Thyroid gland (tissue), 4 donors: ENCODE data around the gene ITPRID2. TPM values are rescaled to one million over a fixed set of nuclear protein-coding genes. Genes with fewer than 3 reads are reported as not detected.
A peak's percentile ranks its signal among the peaks of the same experiment; 100 is the strongest.

Source experiments
- DNase-seq, 2 donors: peaks; one replicate each; pipeline ENCODE4 v3.0.0-alpha.2; 2019
- H3K27ac ChIP-seq, 3 donors: fragments of 200-600 bp; sonication (generic); 1 replicate in 2 of 3; 2 replicates in 1 of 3; pipeline ENCODE4 v1.5.1; 2016 to 2019; ENCODE audit warnings: mild to moderate bottlenecking in 1 of 3, moderate library complexity in 1 of 3
- H3K27me3 ChIP-seq: fragments of 200-600 bp; sonication (generic); one replicate; pipeline ENCODE4 v1.5.1; 2019
- H3K36me3 ChIP-seq, 2 donors: fragments of 200-600 bp; sonication (generic); one replicate each; pipeline ENCODE4 v1.5.1; 2016 to 2019
- H3K4me1 ChIP-seq, 2 donors: fragments of 200-600 bp; sonication (generic); one replicate each; pipeline ENCODE4 v1.5.1; 2017 to 2019
- H3K4me3 ChIP-seq, 3 donors: fragments of 200-600 bp; sonication (generic); replicated peaks in 1 of 3; 1 replicate in 2 of 3; 2 replicates in 1 of 3; pipeline ENCODE4 v1.5.1; 2016; ENCODE audit warnings: mild to moderate bottlenecking in 1 of 3
- H3K9me3 ChIP-seq: fragments of 200-600 bp; sonication (generic); one replicate; pipeline ENCODE4 v1.5.1; 2017
- POLR2A ChIP-seq, 2 donors: fragments of 450-650 bp; IDR thresholded peaks; one replicate each; pipeline ENCODE4 v1.6.1; 2017; ENCODE audit warnings: antibody characterized with exemption in 2 of 2, mild to moderate bottlenecking in 2 of 2, moderate library complexity in 1 of 2
- WGBS, 2 donors: methylation state at CpG; one replicate each; pipeline ENCODE4 v1.1.5; 2017; 5-methylcytosine and 5-hydroxymethylcytosine counted together
- intact Hi-C: fragments of 100-400 bp; cut with DNase I; formaldehyde crosslinking; loops from one replicate; pipeline ENCODE4 v1.15.1; 2023
- total RNA-seq, 4 donors: library from RNA; depleted of rRNA; stranded (reverse); fragments of >200 nt; gene quantifications; one replicate each; pipeline ENCODE4 v1.2.3, GENCODE V29; 2016
- TF ChIP-seq, protein P1 (sequence below), 6 experiments: fragments of 200-600 bp in 3 of 6; fragments of 450-650 bp in 3 of 6; sonication (generic) in 3 of 6; IDR thresholded peaks; one replicate each; pipeline ENCODE4 v1.5.1; 2016 to 2019; ENCODE audit warnings: antibody characterized with exemption in 6 of 6, mild to moderate bottlenecking in 2 of 6, inconsistent platforms in 1 of 6, moderate library complexity in 1 of 6

ITPRID2 gene
- total RNA-seq, 4 donors from 2014 or later, result 103 to 199 (median 143) TPM

- Histone ChIP-seq H3K36me3 (no peaks in the 10 kb centered on the region), H3K27me3 (no peaks in the 10 kb centered on the region), H3K27ac (no peak overlapping the region), H3K4me1 (no peaks in the 10 kb centered on the region), H3K9me3 (no peaks in the 10 kb centered on the region), H3K4me3 (no peak overlapping the region)
- DNase-seq, result no peak
- intact Hi-C loops, result no loop called here
- TF ChIP-seq POLR2A (IDR thresholded peaks at IDR 0.05), result no peak
- TF ChIP-seq, protein P1, sequence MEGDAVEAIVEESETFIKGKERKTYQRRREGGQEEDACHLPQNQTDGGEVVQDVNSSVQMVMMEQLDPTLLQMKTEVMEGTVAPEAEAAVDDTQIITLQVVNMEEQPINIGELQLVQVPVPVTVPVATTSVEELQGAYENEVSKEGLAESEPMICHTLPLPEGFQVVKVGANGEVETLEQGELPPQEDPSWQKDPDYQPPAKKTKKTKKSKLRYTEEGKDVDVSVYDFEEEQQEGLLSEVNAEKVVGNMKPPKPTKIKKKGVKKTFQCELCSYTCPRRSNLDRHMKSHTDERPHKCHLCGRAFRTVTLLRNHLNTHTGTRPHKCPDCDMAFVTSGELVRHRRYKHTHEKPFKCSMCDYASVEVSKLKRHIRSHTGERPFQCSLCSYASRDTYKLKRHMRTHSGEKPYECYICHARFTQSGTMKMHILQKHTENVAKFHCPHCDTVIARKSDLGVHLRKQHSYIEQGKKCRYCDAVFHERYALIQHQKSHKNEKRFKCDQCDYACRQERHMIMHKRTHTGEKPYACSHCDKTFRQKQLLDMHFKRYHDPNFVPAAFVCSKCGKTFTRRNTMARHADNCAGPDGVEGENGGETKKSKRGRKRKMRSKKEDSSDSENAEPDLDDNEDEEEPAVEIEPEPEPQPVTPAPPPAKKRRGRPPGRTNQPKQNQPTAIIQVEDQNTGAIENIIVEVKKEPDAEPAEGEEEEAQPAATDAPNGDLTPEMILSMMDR (IDR thresholded peaks at IDR 0.05), result no peak
- WGBS, 2 donors, result 70 to 71% methylated on average over 4 of the region's 4 CpGs
Measured at GRCh38 chr2:181886192-181886591, 5.3 kb upstream of the ITPRID2 start.

DNA sequence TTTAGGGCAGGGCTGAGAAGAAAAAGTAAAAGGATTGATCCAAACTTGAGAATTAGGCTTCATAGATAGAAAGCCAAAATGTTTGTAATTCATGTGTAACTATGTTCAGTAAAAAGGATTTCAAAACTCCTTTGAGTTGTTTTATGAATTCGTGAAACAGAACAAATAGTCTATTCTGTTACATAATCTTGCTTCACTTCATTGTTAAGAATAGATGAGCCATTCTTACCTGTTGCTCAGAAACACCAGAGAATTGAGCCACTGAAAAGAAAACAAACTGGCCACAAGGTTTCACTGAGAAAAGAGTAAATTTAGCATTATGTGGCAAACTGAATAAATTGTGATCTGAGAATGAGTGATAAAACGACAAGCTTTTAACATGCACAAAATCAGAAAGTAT is 4.5 kb upstream of the ITPRID2 start:
- Histone ChIP-seq H3K4me1 (no peaks in the 10 kb centered on the region), H3K4me3 (no peak overlapping the region), H3K27ac (no peak overlapping the region), H3K36me3 (no peaks in the 10 kb centered on the region), H3K27me3 (no peaks in the 10 kb centered on the region), H3K9me3 (no peaks in the 10 kb centered on the region)
- no peak for TF ChIP-seq POLR2A (IDR thresholded peaks at IDR 0.05)
- TF ChIP-seq, protein P1 (IDR thresholded peaks at IDR 0.05), result no peak
- intact Hi-C loops, result no loop called here
- no peak for DNase-seq
- WGBS, 2 donors, result 53 to 61% methylated on average over 2 of the region's 2 CpGs

DNA sequence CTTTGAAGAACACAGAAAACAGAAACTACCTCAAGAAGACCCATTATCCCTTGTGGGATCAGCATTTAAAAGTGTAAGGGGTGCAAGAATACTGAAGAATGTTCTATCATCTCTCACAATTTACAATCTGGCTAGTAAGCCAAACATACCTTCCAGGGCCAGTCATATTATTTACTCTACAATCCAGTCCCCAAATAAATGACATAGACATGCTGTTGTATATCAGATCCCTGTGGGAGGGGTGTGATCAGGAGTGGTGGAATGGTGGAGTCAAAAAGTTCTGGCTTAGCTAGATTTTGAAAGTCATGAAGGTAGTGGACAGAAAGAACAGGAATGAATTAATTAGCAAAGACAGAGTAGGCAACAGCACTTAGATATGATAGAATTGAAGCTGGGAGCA is 1.8 kb upstream of the ITPRID2 start:
- TF ChIP-seq POLR2A (IDR thresholded peaks at IDR 0.05), result no peak
- TF ChIP-seq, protein P1 (IDR thresholded peaks at IDR 0.05), result no peak
- no peaks in the 10 kb centered on the region for H3K36me3 ChIP-seq
- no peaks in the 10 kb centered on the region for H3K9me3 ChIP-seq
- intact Hi-C loops, result no loop called here
- no peak overlapping the region for H3K4me3 ChIP-seq
- no peak for DNase-seq
- peaks cover 9 to 14% of the 10 kb centered on the region in 2 donors for H3K4me1 ChIP-seq
- no peak overlapping the region for H3K27ac ChIP-seq
- H3K27me3 ChIP-seq, result no peaks in the 10 kb centered on the region

DNA sequence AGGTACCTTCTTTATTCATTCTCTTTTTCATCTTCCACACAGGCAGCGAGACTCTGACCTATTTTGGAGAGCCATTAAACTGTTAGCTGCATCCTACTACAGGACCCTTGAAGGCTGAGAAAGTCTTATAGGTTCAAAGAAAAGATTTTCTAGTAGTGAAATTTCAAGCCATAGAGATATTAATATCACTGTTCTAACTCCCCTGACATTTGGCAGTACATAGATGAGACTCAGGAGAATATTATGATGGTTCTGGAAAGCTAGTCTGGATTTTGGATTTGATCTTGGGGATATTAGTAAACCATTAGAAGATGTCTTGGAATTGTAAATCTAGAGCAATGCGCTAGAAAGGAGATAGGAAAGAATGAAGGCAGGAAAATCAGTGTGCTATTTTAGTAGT is 1.3 kb upstream of the ITPRID2 start:
- no peak for TF ChIP-seq POLR2A (IDR thresholded peaks at IDR 0.05)
- TF ChIP-seq, protein P1 (IDR thresholded peaks at IDR 0.05), result no peak
- intact Hi-C loops, result no loop called here
- H3K36me3 ChIP-seq, result no peaks in the 10 kb centered on the region
- H3K27me3 ChIP-seq, result no peaks in the 10 kb centered on the region
- DNase-seq, result no peak
- no peak overlapping the region for H3K4me3 ChIP-seq
- H3K9me3 ChIP-seq, result no peaks in the 10 kb centered on the region
- peaks cover 12 to 15% of the 10 kb centered on the region in 2 donors for H3K4me1 ChIP-seq
- WGBS, 2 donors, result 82 to 86% methylated on average over 2 of the region's 2 CpGs
- H3K27ac ChIP-seq, result no peak overlapping the region

DNA sequence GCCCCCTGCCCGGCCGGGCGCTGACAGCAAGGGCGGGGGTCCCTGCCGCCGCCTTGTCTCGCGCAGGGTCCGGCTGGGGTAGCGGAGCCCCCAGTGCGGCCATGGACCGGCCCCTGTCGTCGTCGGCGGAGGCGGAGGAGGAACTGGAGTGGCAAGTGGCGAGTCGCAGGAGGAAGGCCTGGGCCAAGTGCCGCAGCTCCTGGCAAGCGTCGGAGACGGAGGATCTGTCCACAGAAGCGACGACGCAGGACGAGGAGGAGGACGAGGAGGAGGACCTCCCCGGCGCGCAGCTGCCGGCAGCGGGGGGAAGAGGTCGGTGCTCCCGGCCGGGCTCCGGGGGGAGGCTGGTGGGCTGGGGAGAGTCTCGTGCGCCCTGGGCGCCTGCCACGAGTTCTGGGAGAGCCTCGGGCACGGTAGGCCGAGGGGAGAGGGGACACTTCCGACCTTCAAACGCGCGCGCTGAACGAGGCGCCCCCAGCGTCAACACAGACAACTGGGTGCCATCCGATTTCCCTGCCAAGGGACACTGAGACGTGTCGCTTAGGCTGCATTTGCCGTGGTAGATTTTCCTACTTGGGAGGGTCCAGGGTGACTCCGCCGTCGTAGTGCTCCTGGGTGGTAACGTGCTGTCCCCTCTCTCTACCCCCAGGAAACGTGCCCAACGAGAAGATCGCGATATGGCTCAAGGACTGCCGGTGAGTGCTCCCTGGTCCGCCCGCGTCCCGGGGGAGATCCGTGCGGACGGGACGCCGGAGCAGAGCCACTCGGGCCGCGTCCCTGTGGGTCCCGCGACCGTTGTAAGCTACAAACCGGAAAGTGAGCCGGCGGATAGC is 652 bp downstream of the ITPRID2 start:
- Histone ChIP-seq H3K27me3 (no peaks in the 10 kb centered on the region), H3K4me3 (peak overlapping the region; percentile 8 to 90 (median 58)), H3K27ac (peak overlapping the region; percentile 96 to 97 (median 97)), H3K9me3 (no peaks in the 10 kb centered on the region), H3K4me1 (peaks cover 21% of the 10 kb centered on the region in 2 donors), H3K36me3 (no peaks in the 10 kb centered on the region)
- peak; percentile 69 to 71 for DNase-seq
- intact Hi-C loops, result no loop called here
- 0 to 1% methylated on average over 10 to 62 of the region's 83 CpGs for WGBS, 2 donors
- peak; percentile 18 to 66 for TF ChIP-seq POLR2A (IDR thresholded peaks at IDR 0.05)
- TF ChIP-seq, protein P1 (IDR thresholded peaks at IDR 0.05), result peak in 1 of 6 experiments; percentile 9
